ENCODE results near the gene RAD1. TPM values are rescaled to one million over a fixed set of nuclear protein-coding genes. Genes with fewer than 3 reads are reported as not detected.

RAD1 gene
- total RNA-seq, 1 experiment from 2014 or later: 28.7 TPM

DNA sequence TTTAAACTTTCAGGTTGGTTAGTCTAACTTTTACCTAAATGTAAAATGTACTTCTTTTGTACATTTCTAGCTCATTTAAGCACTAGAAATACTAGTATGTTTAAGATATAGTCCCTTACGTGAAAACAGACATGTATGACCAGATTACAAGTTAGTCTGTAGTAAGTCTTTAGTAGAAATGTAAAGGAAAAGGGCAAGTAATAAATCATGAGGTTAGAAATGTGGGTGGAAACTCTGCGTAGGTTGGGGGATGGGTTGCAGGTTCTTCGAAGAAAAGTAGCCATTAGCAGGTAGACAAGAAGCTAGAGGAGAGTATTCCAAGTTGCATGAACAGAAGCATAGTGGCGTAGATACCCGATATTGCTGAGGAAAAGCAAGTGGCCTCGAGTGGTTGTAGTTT, 22.9 kb downstream of the RAD1 start:
- Mint-ChIP-seq H3K9me3 (ENCODE audit: low read depth, unreplicated experiment) (no peaks in the 10 kb centered on the region), H3K27ac (ENCODE audit: unreplicated experiment) (no peak overlapping the region), H3K36me3 (ENCODE audit: insufficient read depth, unreplicated experiment) (no peaks in the 10 kb centered on the region), H3K27me3 (ENCODE audit: unreplicated experiment) (no peaks in the 10 kb centered on the region), H3K4me3 (ENCODE audit: low read depth, unreplicated experiment) (no peak overlapping the region), H3K4me1 (ENCODE audit: low read depth, unreplicated experiment) (no peaks in the 10 kb centered on the region)
- CTCF ChIA-PET: interaction anchor here (0.7 kb wide), 1 partner anchor 54 kb away, joined by 3 read pairs; no protein-coding TSS in a partner anchor
- intact Hi-C loops (cut with micrococcal nuclease; ENCODE audit: unreplicated experiment): loop anchor here (10.0 kb wide), 1 partner anchor 208 kb away; no protein-coding TSS in a partner anchor
- TF ChIP-seq, protein P1, sequence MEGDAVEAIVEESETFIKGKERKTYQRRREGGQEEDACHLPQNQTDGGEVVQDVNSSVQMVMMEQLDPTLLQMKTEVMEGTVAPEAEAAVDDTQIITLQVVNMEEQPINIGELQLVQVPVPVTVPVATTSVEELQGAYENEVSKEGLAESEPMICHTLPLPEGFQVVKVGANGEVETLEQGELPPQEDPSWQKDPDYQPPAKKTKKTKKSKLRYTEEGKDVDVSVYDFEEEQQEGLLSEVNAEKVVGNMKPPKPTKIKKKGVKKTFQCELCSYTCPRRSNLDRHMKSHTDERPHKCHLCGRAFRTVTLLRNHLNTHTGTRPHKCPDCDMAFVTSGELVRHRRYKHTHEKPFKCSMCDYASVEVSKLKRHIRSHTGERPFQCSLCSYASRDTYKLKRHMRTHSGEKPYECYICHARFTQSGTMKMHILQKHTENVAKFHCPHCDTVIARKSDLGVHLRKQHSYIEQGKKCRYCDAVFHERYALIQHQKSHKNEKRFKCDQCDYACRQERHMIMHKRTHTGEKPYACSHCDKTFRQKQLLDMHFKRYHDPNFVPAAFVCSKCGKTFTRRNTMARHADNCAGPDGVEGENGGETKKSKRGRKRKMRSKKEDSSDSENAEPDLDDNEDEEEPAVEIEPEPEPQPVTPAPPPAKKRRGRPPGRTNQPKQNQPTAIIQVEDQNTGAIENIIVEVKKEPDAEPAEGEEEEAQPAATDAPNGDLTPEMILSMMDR (IDR thresholded peaks at IDR 0.05; ENCODE audit: unreplicated experiment): no peak
- BruUV-seq (replicated peaks): no TSS peak
- no peak for DNase-seq

GRCh38 chr5:34891981-34892380, 23.3 kb downstream of the RAD1 start:
- H3K4me3 Mint-ChIP-seq (ENCODE audit: low read depth, unreplicated experiment): no peak overlapping the region
- H3K9me3 Mint-ChIP-seq (ENCODE audit: low read depth, unreplicated experiment): no peaks in the 10 kb centered on the region
- no TSS peak for BruUV-seq (replicated peaks)
- TF ChIP-seq, protein P1 (IDR thresholded peaks at IDR 0.05; ENCODE audit: unreplicated experiment): no peak
- DNase-seq: no peak
- H3K27ac Mint-ChIP-seq (ENCODE audit: unreplicated experiment): no peak overlapping the region
- no peaks in the 10 kb centered on the region for H3K4me1 Mint-ChIP-seq (ENCODE audit: low read depth, unreplicated experiment)
- H3K27me3 Mint-ChIP-seq (ENCODE audit: unreplicated experiment): peaks cover 2% of the 10 kb centered on the region
- H3K36me3 Mint-ChIP-seq (ENCODE audit: insufficient read depth, unreplicated experiment): no peaks in the 10 kb centered on the region
- intact Hi-C loops (cut with micrococcal nuclease; ENCODE audit: unreplicated experiment): loop anchor here (10.0 kb wide), 1 partner anchor 207 kb away; no protein-coding TSS in a partner anchor
- CTCF ChIA-PET: no interaction called here

DNA sequence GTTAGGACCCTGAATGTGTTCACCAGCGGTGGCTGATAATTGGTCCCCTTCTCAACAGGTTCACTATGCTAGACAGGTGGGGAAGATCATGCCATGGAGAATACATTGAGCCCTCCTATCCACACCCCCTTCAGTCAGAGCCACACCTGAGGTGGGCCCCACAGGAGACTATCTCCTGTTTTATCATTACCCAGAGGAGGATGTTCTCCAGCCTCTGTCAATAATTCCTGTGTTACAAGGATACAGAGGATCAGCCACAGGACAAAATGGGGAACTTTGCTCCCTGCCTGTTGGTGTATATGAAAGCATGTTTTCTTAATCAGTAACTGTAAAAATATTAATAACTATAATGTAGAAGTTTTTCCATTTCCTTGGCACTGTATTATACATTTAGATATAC, 25.9 kb downstream of the RAD1 start:
- H3K9me3 Mint-ChIP-seq (ENCODE audit: low read depth, unreplicated experiment): no peaks in the 10 kb centered on the region
- no peak for DNase-seq
- no peaks in the 10 kb centered on the region for H3K4me1 Mint-ChIP-seq (ENCODE audit: low read depth, unreplicated experiment)
- BruUV-seq (replicated peaks): no TSS peak
- TF ChIP-seq, protein P1 (IDR thresholded peaks at IDR 0.05; ENCODE audit: unreplicated experiment): no peak
- no peak overlapping the region for H3K4me3 Mint-ChIP-seq (ENCODE audit: low read depth, unreplicated experiment)
- intact Hi-C loops (cut with micrococcal nuclease; ENCODE audit: unreplicated experiment): no loop called here
- no peak overlapping the region for H3K27ac Mint-ChIP-seq (ENCODE audit: unreplicated experiment)
- H3K27me3 Mint-ChIP-seq (ENCODE audit: unreplicated experiment): peaks cover 10% of the 10 kb centered on the region
- H3K36me3 Mint-ChIP-seq (ENCODE audit: insufficient read depth, unreplicated experiment): no peaks in the 10 kb centered on the region
- CTCF ChIA-PET: no interaction called here

GRCh38 chr5:34886392-34887119, 28.7 kb downstream of the RAD1 start:
- Mint-ChIP-seq H3K27me3 (ENCODE audit: unreplicated experiment) (peaks cover 10% of the 10 kb centered on the region), H3K36me3 (ENCODE audit: insufficient read depth, unreplicated experiment) (no peaks in the 10 kb centered on the region), H3K9me3 (ENCODE audit: low read depth, unreplicated experiment) (no peaks in the 10 kb centered on the region), H3K4me3 (ENCODE audit: low read depth, unreplicated experiment) (no peak overlapping the region), H3K4me1 (ENCODE audit: low read depth, unreplicated experiment) (no peaks in the 10 kb centered on the region), H3K27ac (ENCODE audit: unreplicated experiment) (no peak overlapping the region)
- CTCF ChIA-PET: interaction anchor here (0.6 kb wide), 1 partner anchor 878 kb away, joined by 5 read pairs; no protein-coding TSS in a partner anchor
- TF ChIP-seq, protein P1 (IDR thresholded peaks at IDR 0.05; ENCODE audit: unreplicated experiment): no peak
- BruUV-seq (replicated peaks): no TSS peak
- intact Hi-C loops (cut with micrococcal nuclease; ENCODE audit: unreplicated experiment): no loop called here
- DNase-seq: no peak

Data from Calu3 (cell line).